DOHH2 (cell line): Measurements from ENCODE around the gene ZNF154.

ENCODE experiments used
- EZH2phosphoT487 ChIP-seq: fragments of 200-600 bp; sonication (generic); IDR thresholded peaks from 2 replicates; pipeline ENCODE4 v1.6.1; 2017; ENCODE audit warnings: borderline replicate concordance, mild to moderate bottlenecking, antibody characterized with exemption, low read length, moderate library complexity, mixed read lengths
- TF ChIP-seq, protein P1 (sequence below): fragments of 200-600 bp; sonication (generic); IDR thresholded peaks from one replicate; pipeline ENCODE4 v1.5.1; 2014; ENCODE audit warnings: antibody characterized with exemption, mild to moderate bottlenecking, low read depth, low read length; ENCODE audit not compliant: poor library complexity, severe bottlenecking

- TF ChIP-seq, protein P1, sequence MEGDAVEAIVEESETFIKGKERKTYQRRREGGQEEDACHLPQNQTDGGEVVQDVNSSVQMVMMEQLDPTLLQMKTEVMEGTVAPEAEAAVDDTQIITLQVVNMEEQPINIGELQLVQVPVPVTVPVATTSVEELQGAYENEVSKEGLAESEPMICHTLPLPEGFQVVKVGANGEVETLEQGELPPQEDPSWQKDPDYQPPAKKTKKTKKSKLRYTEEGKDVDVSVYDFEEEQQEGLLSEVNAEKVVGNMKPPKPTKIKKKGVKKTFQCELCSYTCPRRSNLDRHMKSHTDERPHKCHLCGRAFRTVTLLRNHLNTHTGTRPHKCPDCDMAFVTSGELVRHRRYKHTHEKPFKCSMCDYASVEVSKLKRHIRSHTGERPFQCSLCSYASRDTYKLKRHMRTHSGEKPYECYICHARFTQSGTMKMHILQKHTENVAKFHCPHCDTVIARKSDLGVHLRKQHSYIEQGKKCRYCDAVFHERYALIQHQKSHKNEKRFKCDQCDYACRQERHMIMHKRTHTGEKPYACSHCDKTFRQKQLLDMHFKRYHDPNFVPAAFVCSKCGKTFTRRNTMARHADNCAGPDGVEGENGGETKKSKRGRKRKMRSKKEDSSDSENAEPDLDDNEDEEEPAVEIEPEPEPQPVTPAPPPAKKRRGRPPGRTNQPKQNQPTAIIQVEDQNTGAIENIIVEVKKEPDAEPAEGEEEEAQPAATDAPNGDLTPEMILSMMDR: no peak
- no peak for TF ChIP-seq EZH2phosphoT487
These were observed 2.7 kb downstream of the ZNF154 start for GRCh38 chr19:57706346-57706745.
